ENCODE data around the gene UBE3B. TPM values are rescaled to one million over a fixed set of nuclear protein-coding genes. Genes with fewer than 3 reads are reported as not detected.

Gene UBE3B
- total RNA-seq, 4 donors from 2014 or later = 45.2 to 63.6 (median 62.8) TPM

DNA sequence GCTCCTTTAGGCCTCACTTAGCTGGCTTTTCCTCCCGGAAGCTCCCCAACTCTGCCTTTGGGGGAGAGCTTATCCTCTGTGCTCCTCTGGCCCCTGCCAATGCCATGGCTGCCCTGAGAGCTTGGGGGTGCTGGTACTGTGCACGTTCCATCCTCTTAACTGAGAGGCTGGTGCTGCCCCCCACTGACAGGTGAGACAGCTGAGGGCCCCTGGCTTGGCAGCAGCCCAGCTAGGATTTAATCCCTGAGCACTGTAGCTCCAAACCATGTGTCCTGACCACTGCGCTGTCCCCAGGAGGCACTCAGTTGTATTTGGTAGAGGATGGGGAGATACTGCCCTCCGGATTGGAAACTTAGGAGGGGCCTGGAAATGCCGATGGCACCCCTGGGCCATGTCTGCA is 46.1 kb downstream of the UBE3B start:
- peaks cover 0 to 9% (median 2%) of the 10 kb centered on the region in 3 donors for H3K4me1 ChIP-seq
- ATAC-seq = no peak
- TF ChIP-seq EP300 (IDR thresholded peaks at IDR 0.05) (no peak), POLR2AphosphoS5 (IDR thresholded peaks at IDR 0.05) (no peak), POLR2A (IDR thresholded peaks at IDR 0.05) (no peak), CTCF (IDR thresholded peaks at IDR 0.05) (no peak)
- H3K9me3 ChIP-seq = no peaks in the 10 kb centered on the region
- H3K4me3 ChIP-seq = no peak overlapping the region
- no CpG with 5 or more reads among the region's 5 CpGs for WGBS, 2 donors (ENCODE audit: low coverage in 1 of 2)
- peaks cover 0 to 100% of the 10 kb centered on the region in 2 donors for H3K36me3 ChIP-seq
- no peaks in the 10 kb centered on the region for H3K27me3 ChIP-seq
- no peak overlapping the region for H3K27ac ChIP-seq

DNA sequence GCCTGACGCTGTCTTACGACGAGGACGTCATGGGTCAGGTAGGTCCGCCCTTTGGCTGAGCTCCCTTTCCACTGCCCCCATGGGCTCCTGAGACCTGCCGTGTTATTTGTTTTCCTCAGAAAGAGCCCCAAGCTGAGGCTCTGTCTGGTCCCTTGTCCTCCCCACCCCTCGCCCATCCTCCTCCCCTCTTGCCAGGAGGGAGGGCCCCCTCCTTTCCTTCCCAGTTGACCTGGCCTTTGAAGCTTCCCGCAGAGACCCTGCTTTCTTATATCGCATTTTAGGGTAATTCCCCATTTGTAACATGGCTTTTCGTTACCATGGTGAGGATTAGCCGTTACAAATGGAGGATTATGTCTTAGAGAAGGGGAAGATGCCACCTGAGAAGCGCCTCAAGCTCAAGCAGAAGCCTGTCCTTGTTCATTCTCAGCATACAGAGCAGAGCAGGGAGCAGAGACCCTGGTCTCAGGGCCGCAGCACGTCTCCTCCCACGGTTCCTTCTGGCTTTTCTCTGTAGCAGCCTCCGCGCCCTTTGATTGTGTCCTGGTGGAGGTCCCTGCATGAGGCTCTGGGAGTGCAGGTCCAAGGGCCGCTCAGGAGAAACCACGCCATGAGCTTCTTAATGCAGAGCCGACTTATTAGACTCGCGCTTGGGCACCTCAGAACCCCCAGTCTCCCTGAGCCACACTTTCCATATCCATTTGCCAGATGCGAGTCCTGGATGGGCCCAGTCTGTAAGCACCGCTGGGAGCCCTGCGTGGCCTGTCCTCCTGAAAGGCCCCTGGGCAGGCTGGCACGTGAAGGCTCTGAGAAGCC is 47.2 kb downstream of the UBE3B start:
- no peaks in the 10 kb centered on the region for H3K27me3 ChIP-seq
- 79 to 90% methylated on average over 8 to 9 of the region's 26 CpGs for WGBS, 2 donors (ENCODE audit: low coverage in 1 of 2)
- H3K9me3 ChIP-seq = no peaks in the 10 kb centered on the region
- peaks cover 0 to 100% of the 10 kb centered on the region in 2 donors for H3K36me3 ChIP-seq
- no peak overlapping the region for H3K27ac ChIP-seq
- no peak for ATAC-seq
- TF ChIP-seq EP300 (IDR thresholded peaks at IDR 0.05) (no peak), POLR2AphosphoS5 (IDR thresholded peaks at IDR 0.05) (no peak), CTCF (IDR thresholded peaks at IDR 0.05) (no peak), POLR2A (IDR thresholded peaks at IDR 0.05) (no peak)
- no peak overlapping the region for H3K4me3 ChIP-seq
- H3K4me1 ChIP-seq = no peaks in the 10 kb centered on the region

DNA sequence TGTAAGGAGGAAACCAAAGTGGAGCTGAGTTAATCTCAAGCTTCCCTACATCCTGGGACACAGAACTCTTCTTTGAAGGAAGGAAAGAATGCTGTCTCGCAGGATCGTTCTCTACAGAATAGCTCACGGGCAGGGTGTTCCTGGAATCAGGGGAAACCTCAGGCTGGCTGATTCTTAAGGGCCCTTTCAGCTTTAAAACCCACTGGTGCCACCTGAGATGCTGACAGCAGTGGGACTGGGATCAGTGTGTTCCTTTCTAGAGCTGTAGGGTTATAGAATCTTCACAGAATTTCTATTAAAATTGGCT is 47.8 kb downstream of the UBE3B start:
- Histone ChIP-seq H3K4me1 (no peaks in the 10 kb centered on the region), H3K27me3 (no peaks in the 10 kb centered on the region), H3K27ac (no peak overlapping the region), H3K36me3 (peaks cover 0 to 100% of the 10 kb centered on the region in 2 donors), H3K9me3 (no peaks in the 10 kb centered on the region), H3K4me3 (no peak overlapping the region)
- no peak for TF ChIP-seq POLR2A (IDR thresholded peaks at IDR 0.05)
- no peak for TF ChIP-seq POLR2AphosphoS5 (IDR thresholded peaks at IDR 0.05)
- TF ChIP-seq EP300 (IDR thresholded peaks at IDR 0.05) = no peak
- TF ChIP-seq CTCF (IDR thresholded peaks at IDR 0.05) = no peak
- WGBS, 2 donors (ENCODE audit: low coverage in 1 of 2) = 89 to 100% methylated on average over 1 to 3 of the region's 3 CpGs
- no peak for ATAC-seq

- Histone ChIP-seq H3K36me3 (peaks cover 0 to 100% of the 10 kb centered on the region in 2 donors), H3K4me1 (no peaks in the 10 kb centered on the region), H3K27me3 (no peaks in the 10 kb centered on the region), H3K4me3 (no peak overlapping the region), H3K9me3 (no peaks in the 10 kb centered on the region), H3K27ac (no peak overlapping the region)
- 76 to 88% methylated on average over 2 to 5 of the region's 8 CpGs for WGBS, 2 donors (ENCODE audit: low coverage in 1 of 2)
- TF ChIP-seq EP300 (IDR thresholded peaks at IDR 0.05) (no peak), POLR2A (IDR thresholded peaks at IDR 0.05) (no peak), POLR2AphosphoS5 (IDR thresholded peaks at IDR 0.05) (no peak), CTCF (IDR thresholded peaks at IDR 0.05) (no peak)
- ATAC-seq = no peak
Measured at GRCh38 chr12:109527489-109528123, 50.2 kb downstream of the UBE3B start.
